ENCODE data around the gene UNC5A.

DNA sequence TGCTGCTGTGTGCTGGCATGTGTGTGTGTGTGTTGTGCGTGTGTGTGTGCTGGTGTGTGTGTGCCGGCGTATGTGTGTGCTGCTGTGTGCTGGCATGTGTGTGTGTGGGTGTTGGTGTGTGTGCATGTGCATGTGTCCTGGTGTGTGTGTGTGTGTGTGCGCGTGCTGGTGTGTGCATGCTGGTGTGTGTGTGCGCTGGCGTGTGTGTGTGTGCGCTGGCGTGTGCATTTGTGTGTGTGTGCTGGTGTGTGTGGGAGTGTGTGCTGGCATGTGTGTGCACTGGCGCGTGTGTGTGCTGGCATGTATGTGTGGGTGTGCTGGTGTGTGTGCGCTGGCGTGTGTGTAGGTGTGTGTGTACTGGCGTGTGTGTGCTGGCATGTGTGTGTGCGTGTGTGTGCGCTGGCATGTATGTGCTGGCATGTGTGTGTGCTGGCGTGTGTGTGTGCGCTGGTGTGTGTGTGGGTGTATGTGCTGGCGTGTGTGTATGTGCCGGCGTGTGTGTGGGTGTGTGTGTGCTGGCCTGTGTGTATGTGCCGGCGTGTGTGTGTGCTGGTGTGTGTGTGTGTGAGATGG is 20.1 kb downstream of the UNC5A start:
- TF ChIP-seq POLR2A (IDR thresholded peaks at IDR 0.05) (no peak), CTCF (IDR thresholded peaks at IDR 0.05) (no peak)
